IPS-11a (cell line): ENCODE measurements around the gene UBE4A.

Experiments used
- H3K4me3 ChIP-seq: one replicate; pipeline ENCODE4 v1.5.1; 2013; ENCODE audit warnings: low read depth, low read length, control low read depth

The UBE4A gene

DNA sequence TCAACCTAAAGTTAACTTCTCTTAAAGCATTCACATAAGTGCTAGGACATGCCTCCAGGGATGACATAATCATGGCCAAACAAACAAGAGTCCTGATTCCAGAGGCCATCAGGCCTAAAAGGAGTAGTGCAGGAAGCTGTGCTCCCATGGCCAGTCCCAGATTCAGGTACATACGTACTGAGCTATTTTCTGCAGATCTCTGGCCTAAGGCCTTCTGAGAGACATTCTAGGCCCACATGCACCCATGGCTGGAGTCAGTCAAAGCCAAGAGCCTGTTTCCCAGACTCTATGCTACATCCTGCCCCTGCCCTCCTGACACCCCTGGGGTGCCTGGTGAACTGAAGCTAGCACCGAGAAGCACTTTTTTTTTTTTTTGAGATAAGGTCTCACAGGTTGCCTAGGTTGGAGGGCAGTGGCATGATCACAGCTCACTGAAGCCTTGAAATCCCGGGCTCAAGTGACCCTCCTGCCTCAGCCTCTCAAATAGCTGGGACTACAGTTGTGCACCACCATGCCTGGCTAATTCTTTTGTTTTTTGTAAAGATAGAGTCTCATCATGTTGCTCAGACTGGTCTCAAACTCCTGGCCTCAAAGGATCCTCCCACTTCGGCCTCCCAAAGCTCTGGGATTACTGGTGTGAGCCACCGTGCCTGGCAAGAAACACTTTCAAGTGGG, 17.4 kb upstream of the UBE4A start:
- no peak overlapping the region for H3K4me3 ChIP-seq

DNA sequence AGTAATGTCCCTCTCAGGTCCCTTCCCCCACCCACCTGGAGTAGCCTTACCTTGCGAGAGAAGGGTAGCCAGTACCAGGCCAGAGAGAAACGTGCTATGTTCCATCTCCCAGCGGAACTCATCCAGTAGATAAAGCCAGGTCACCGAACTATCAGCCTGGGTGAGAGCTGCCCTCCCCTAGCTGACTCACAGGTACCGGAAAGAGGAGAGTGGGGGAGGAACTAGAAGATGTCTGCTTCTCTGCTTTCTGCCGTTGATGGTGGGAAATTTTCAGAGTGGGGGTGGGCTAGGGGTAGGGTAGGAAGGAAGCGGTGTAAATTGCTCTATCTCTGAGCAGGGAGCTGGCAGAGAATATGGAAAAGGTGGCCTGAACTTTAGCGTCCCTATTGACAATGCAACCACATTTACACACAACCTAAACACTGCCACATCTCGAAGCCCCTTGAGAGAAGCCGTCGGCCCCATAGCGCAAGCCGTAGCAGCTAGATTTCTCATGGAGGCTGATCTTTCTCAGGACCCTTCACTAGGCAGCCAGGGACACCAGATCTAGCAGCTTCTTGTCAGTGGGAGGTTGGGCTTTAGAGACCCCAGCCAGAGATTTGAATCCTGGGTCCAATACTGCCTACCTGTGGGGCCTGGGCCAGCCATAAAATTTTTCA, 16.8 kb upstream of the UBE4A start, which contains the start of gene CD3D:
CD3D (minus strand) TSS at position 203 of the 659 bp plus-strand sequence; CDS start at position 105, 98 bp downstream.
- H3K4me3 ChIP-seq = no peak within 1 kb of the TSS

DNA sequence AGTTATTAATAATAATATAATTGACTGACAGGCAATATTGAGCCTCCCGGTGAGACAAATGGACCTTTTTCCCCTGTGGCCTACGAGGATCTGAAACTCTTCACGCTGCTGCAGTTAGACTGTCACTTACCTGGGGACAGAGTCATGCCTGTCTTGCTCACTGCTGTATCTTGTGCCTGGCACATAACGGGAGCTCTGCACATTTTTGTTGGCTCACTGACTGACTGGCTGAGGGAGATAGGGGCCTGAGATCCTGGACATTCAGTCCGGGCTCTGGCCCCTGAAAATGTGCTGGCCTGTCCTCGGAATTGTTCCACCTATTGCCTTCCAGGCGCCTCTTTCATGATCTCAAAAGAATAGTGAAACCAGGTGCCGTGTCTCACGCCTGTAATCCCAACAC, 16.2 kb upstream of the UBE4A start:
- no peak overlapping the region for H3K4me3 ChIP-seq

DNA sequence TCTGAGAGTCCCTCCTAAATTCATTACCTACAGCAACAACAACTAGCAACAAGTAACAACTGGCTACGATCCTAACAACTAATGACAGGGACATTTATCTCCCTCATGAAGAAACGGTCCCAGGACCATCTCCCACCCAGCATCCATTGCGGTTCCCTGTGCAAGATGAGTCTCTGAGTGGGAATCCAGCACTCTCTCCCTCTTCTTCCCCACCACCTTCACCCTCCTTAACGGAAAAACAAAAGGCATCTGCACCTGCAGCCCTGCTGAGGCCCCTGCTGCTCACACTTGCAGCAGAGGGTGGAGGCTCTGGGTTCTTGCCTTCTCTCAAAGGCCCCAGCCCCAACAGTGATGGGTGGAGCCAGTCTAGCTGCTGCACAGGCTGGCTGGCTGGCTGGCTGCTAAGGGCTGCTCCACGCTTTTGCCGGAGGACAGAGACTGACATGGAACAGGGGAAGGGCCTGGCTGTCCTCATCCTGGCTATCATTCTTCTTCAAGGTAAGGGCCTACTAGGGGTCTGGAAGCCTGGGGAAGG, 15.4 kb upstream of the UBE4A start, which contains the start of gene CD3G:
CD3G (plus strand) TSS at position 364 of the 535 bp plus-strand sequence; CDS start at position 444, 80 bp downstream.
- no peak within 1 kb of the TSS for H3K4me3 ChIP-seq

DNA sequence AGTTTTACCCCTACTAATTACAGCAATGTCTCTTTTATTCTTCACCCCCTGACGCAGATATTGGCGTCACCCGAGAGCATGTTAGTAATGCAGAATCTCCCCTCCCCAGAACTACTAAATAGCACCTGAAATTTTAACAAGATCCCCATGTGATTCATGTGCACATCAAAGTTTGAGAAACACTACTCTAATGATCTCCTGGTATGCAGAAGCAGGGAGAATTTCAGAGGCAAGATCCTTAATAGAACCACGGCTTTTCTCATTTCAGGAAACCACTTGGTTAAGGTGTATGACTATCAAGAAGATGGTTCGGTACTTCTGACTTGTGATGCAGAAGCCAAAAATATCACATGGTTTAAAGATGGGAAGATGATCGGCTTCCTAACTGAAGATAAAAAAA, 9.9 kb upstream of the UBE4A start:
- H3K4me3 ChIP-seq = no peak overlapping the region

DNA sequence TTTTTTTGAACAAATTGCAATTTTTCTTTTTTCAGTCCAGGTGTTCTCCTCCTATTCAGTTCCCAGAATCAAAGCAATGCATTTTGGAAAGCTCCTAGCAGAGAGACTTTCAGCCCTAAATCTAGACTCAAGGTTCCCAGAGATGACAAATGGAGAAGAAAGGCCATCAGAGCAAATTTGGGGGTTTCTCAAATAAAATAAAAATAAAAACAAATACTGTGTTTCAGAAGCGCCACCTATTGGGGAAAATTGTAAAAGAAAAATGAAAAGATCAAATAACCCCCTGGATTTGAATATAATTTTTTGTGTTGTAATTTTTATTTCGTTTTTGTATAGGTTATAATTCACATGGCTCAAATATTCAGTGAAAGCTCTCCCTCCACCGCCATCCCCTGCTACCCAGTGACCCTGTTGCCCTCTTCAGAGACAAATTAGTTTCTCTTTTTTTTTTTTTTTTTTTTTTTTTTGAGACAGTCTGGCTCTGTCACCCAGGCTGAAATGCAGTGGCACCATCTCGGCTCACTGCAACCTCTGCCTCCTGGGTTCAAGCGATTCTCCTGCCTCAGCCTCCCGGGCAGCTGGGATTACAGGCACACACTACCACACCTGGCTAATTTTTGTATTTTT, 6.2 kb upstream of the UBE4A start:
- H3K4me3 ChIP-seq = no peak overlapping the region

DNA sequence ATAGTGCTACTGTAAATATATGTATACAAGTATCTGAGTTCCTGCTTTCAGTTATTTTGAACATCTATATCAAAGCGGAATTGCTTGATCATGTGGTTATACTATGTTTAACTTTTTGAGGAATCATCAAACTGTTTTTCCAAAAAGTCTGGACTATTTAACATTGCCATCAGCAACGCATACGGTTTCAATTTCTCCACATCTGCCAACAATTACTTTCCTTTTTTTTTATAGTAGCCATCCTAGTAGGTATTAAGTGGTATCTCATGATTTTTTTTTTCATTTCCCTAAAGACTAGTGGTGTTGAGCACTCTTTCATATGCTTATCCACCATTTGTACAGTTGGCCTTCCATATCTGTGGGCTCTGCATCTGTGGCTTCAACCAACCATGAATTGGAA, 1.3 kb upstream of the UBE4A start:
- H3K4me3 ChIP-seq = no peak overlapping the region

DNA sequence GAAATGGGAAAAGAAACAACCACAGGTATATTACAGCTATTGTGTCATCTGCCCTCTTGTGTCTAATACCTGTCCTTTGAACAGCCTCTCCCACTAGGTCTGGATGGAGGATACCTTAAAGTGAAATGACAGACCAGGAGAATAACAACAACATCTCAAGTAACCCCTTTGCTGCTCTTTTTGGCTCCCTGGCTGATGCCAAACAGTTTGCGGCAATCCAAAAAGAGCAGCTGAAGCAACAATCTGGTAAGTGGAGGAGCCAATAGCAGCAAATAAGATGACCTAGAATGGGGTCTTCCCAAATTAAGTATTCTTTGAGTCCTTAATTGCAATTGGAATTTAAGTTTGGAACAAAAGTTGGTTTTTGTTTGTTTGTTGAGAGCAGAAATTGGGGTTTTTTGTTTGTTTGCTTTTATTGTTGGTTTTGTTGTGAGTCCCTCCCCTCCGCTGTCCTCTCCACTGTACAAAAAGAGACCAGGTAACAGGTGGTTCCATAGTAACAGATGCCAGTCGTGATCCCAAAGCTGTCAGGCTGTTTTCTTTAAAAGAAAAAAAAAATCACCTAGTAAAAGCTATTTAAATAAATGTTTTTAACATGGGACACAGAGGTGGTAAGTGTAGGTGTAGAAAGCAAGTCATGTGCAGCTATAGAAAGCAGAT, 5.7 kb downstream of the UBE4A start:
- no peak overlapping the region for H3K4me3 ChIP-seq

DNA sequence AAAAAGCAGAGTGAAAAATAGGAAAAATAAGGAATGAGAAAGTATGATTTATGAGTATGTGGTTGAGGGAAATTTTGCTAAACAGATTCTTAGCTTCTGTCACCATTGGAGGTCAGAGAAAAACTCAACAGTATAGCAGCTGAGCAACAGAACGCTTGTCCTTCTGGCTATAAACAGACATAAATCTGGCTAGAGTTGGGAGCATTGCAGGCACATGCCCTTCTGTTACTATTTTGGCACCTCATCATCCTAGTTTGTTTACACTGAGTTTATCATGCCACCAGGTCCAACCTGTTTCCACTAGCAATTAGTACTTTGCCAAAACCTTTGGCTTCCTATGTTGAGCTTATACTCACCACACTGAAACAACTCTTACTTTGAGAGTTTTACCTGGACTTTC, 6.9 kb downstream of the UBE4A start:
- H3K4me3 ChIP-seq = no peak overlapping the region

DNA sequence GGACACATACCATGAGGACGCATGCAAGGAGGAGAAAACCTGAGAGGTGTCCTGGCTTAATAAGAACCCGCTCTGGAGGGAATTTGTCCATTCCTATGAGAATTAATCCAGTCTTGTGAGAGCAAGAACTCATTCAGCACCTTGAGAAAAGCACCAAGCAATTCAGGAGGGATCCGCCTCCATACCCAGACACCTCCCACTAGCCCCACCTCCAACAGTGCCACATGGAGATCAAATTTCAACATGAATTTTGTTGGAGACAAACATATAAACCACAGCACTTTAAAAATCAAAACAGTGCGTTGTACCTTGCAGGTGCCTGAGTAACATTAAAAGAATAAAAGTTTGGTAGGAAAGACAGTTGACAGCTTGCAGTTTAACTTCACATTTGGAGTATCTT, 11.4 kb downstream of the UBE4A start:
- H3K4me3 ChIP-seq = no peak overlapping the region

DNA sequence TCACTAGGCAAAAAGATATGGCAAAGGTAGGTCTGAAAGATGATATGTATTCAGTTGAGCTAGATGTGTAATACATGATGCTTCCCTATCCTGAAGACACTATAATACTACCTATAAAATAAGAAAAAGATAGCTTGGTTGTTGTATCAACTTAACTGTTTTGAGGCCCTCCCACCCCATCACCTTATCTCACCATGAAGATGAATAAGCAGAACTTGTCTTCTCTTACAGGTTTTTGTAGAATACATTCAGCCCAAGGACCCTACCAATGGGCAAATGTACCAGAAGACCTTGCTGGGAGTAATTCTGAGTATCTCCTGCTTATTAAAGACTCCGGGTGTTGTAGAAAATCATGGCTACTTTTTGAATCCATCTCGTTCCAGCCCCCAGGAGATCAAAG, 13.9 kb downstream of the UBE4A start:
- H3K4me3 ChIP-seq = no peak overlapping the region

DNA sequence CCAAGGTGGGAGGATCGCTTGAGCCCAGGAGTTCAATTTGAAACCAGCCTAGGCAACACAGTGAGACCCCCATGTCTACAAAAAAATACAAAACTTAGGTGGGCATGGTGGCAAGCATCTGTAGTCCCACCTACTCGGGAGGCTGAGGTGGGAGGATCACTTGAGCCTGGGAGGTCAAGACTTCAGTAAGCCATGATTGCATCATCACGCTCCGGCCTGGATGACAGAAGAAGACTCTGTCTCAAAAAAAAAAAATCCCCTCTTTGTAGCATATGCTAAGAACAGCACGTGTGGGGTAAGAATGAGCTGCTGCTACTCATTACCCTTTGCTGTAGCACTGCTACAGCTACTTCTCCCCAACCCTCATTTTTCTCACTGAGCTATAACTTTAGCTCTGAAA, 14.5 kb downstream of the UBE4A start:
- H3K4me3 ChIP-seq = no peak overlapping the region

DNA sequence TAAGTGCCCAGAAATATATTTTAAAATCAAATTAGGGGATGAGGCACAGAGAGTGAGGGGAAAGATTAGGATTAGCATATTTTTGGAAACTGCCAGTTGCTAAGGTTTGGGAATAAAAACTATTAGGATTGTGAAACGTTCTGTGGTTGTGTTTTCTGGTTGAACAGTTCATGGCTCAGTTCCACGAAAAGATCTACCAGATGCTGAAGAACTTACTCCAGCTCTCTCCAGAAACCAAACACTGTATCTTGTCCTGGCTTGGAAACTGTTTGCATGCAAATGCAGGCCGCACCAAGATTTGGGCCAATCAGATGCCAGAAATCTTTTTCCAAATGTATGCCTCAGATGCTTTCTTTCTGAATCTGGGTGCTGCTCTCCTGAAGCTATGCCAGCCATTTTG, 15.3 kb downstream of the UBE4A start:
- H3K4me3 ChIP-seq = no peak overlapping the region

DNA sequence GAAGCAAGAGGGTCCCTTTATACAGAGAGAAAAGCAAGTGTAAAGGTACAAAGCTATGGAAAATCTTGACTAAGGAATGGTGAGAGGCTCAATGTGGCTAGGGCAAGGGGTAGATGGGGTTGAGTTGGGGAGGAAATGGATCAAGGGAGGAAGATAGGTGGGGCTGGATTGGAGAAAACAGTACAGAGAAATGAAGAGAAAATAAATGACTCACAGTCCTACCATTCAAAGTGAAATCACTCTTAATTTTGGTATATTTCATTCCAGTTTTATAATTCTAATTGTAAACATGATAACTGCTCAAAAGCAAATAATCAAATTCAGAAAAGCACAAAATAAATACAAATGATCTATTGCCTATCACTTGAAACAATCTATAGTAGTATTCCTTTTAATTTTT, 16.6 kb downstream of the UBE4A start:
- H3K4me3 ChIP-seq = no peak overlapping the region

DNA sequence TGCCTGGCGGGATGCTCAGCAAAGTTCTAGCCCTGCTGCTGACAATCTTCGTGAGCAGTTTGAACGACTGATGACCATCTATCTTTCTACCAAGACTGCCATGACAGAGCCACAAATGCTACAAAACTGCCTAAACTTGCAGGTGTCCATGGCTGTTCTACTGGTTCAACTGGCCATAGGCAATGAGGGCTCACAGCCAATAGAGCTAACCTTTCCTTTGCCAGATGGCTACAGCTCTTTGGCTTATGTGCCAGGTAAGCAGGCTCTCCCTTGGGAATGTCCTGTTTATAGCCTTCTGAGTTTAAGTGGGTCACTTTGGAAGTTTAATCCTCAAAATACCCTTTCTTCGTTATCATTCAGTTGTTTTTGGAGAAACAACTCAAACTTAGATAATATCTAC, 20.1 kb downstream of the UBE4A start:
- H3K4me3 ChIP-seq = no peak overlapping the region

DNA sequence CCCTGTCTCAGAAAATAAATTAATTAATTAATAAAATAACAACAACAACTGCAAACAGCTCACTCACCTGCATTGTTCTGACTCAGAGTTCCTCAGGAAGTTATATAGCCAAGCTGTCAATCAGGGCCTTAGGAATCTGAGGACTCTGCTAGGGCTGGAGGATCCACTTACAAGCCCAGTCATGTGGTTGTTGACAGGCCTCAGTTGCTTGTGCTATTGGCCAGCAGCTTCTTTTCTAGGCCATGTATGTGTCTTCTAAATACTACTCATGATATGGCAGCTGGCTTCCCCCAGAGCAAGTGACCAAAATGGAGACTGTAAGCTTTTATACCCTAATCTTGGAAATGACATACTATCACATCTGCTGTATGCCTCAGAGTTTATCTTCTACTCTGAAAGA, 21.2 kb downstream of the UBE4A start:
- H3K4me3 ChIP-seq = no peak overlapping the region

DNA sequence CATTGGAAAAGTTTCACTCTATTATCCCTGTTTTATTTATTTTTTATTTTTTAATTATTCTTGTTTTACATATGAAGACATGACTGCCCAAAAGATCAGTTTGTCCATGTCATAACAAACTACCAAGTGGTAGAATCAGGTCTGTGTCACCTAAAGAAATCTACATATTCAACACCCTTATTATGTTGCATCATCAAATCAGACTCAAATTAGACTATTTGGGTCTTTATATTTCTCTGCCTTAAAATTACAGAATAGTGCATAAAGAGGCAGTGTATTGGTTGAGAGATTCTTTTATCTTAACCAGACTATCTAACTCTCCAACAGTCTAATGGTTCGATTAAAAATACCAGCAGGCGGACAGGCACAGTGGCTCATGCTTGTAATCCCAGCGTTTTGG, 23.6 kb downstream of the UBE4A start:
- H3K4me3 ChIP-seq = no peak overlapping the region

DNA sequence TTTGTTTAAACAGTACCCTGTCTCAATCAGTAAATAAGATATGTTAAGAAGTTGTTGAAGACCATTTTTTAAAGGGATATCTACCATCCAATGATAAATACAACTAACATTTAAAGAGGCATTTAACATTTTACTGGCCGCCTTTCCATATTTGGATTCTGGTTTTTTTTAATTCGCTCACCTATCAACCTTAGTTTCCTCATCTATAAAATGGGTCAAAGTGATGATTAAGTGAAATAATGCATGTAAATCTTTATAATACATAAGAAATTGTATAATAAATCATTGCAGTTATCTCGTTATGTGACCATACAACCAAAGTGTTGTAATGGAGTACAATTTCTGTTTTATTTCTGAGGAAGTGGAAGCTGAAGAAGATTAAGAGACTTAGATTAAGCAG, 24.3 kb downstream of the UBE4A start:
- no peak overlapping the region for H3K4me3 ChIP-seq

DNA sequence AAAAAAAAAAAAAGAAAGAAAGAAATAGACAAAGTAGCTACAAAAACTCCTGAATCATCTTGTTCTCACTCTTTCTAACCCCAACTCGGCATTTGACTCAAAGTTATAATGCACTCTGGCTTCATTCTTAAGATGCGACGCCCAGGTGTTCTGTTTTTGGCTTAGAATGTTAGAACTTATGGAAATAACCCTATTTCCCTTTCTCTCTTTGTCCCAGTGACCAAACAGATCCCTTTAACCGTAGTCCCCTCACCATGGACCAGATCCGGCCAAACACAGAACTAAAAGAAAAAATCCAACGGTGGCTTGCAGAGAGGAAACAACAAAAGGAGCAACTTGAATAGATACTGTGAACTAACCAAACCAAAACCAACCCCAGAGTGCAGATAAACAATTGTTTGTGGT, 36.7 kb downstream of the UBE4A start:
- H3K4me3 ChIP-seq = no peak overlapping the region

DNA sequence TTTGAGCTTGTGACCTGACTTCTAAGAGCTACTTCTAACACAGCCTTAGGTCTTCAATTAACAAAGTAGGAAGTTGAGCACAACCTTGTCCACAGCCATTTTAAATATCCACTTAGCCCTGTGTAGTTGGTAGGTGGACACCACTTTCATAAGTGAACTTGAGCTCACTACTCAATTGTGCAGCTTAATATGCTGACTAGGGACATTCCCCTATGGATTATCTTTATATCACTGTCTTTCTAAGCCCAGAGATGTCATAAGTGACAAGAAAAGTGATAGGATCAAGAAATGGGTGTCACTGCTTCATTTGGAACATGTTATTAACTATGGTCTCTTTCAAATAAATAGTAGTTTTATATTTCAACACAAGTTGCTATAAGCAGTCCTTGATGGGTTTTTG, 38.0 kb downstream of the UBE4A start:
- H3K4me3 ChIP-seq = no peak overlapping the region

DNA sequence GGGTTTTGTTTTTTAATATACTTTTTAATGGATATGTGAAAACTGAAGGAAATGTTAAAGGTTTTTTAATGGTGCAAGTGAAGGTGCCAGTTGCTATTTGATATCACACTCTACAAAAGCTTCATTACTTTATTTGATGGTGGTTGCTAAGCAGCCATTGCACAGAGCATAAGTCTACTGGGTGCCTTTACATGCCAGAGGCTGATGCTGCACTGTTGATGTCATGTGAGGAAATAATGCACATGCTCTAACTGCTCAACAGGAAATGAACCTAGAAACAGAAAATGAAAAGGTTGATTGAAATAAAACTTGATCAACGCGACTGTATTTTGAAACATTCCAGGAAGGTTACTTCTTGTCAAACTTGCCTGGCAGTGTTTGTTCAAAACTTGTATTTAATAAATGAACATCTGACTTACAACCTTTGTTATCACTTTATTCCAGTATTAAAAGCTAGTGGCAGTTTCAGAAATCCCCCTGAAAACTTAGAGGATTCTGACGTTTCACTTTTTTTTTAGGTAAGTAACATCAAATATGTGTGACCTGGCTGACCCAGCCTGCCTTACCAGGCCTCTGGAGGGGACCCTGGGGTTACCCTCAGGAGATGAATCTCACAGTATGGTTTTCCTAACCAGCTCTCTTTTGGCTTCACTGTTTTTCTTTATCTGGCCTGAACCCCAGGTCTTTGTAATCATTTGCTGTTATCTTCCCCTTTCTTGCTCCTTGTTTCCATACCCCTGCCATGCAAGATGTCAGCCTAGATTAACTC, 39.6 kb downstream of the UBE4A start:
- H3K4me3 ChIP-seq = no peak overlapping the region
